Brain microvascular endothelial cell (primary cell): Measurements from ENCODE around the gene RSL24D1.

Experiments used
- DNase-seq: peaks from one replicate; pipeline ENCODE4 v3.0.0-alpha.2; 2020
- H3K27ac ChIP-seq: fragments of 250-450 bp; sonication (Bioruptor Pico); 2 replicates; pipeline ENCODE4 v1.5.1; 2020; ENCODE audit warnings: mild to moderate bottlenecking, moderate library complexity
- H3K27me3 ChIP-seq: fragments of 250-450 bp; sonication (Bioruptor Pico); replicated peaks from 2 replicates; pipeline ENCODE4 v1.5.1; 2020; ENCODE audit warnings: mild to moderate bottlenecking
- H3K36me3 ChIP-seq: fragments of 250-450 bp; sonication (Bioruptor Pico); replicated peaks from 2 replicates; pipeline ENCODE4 v1.5.1; 2020; ENCODE audit warnings: mild to moderate bottlenecking
- H3K4me3 ChIP-seq: 2 replicates; pipeline ENCODE4 v1.5.1; 2011; ENCODE audit warnings: low read depth, mild to moderate bottlenecking, control low read depth, low read length, moderate library complexity
- CTCF ChIP-seq: IDR thresholded peaks from 2 replicates; pipeline ENCODE4 v1.5.1; 2011; ENCODE audit warnings: low read depth, mild to moderate bottlenecking, moderate library complexity, low read length, control low read depth, inconsistent platforms; ENCODE audit errors: missing control alignments
- in situ Hi-C: cut with HindIII; loops from 2 replicates; pipeline ENCODE4 v1.10.0; 2017; ENCODE audit warnings: low sequenced_read_pairs, low pct_ligation_motif_present

Gene RSL24D1

GRCh38 chr15:55133972-55134371, 62.8 kb downstream of the RSL24D1 start:
- no peak overlapping the region for H3K4me3 ChIP-seq
- TF ChIP-seq CTCF: no peak
- H3K27me3 ChIP-seq: no peaks in the 10 kb centered on the region
- DNase-seq: no peak
- in situ Hi-C loops: no loop called here
- no peaks in the 10 kb centered on the region for H3K36me3 ChIP-seq
- no peak overlapping the region for H3K27ac ChIP-seq

GRCh38 chr15:55132672-55133071, 64.1 kb downstream of the RSL24D1 start:
- TF ChIP-seq CTCF: no peak
- no peak overlapping the region for H3K4me3 ChIP-seq
- no peak for DNase-seq
- H3K27me3 ChIP-seq: no peaks in the 10 kb centered on the region
- in situ Hi-C loops: no loop called here
- H3K36me3 ChIP-seq: no peaks in the 10 kb centered on the region
- H3K27ac ChIP-seq: no peak overlapping the region
